Measurements from ENCODE around the gene WDFY2. TPM values are rescaled to one million over a fixed set of nuclear protein-coding genes. Genes with fewer than 3 reads are reported as not detected.

WDFY2 gene
- total RNA-seq, 1 experiment from 2014 or later = 4.1 TPM

DNA sequence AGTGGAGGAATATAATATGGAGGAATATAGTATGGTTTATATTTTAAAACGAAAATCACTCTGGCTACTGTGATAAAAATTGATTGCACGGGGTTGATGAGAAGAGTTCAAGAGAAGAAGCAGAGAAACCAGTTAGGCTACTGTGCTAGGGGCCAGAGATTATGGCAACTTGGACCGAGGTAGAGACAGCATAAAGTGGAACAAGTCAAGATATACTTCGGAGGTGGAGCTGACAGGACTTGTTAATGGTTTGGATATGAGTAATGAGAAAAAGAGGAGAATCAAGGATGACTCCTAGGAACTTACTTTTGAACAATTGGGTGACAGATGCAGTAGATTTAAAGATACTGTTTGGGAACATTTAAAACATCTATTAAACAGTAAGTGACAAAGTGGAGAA lies 6.6 kb upstream of the WDFY2 start:
- ATAC-seq (no peak), DNase-seq (peak; percentile 7)
- no peak overlapping the region for H3K4me3 ChIP-seq (ENCODE audit: low read length)
- no peaks in the 10 kb centered on the region for H3K9me3 ChIP-seq (ENCODE audit: low read length)
- ChIA-PET POLR2A (ENCODE audit: unreplicated experiment) (no interaction called here), CTCF (no interaction called here)
- intact Hi-C loops (cut with micrococcal nuclease) = no loop called here
- no peaks in the 10 kb centered on the region for H3K4me1 ChIP-seq (ENCODE audit: insufficient read depth, low read length)
- no peaks in the 10 kb centered on the region for H3K79me2 ChIP-seq (ENCODE audit: low read length)
- H3K27ac ChIP-seq (ENCODE audit: low read length) = no peak overlapping the region
- no peak overlapping the region for H2AFZ ChIP-seq (ENCODE audit: low read length)
- no peak overlapping the region for H3K4me2 ChIP-seq (ENCODE audit: low read length)
- H3K36me3 ChIP-seq (ENCODE audit: low read depth, low read length) = no peaks in the 10 kb centered on the region
- BruUV-seq (replicated peaks) = no TSS peak
- no peaks in the 10 kb centered on the region for H3K9me2 ChIP-seq (replicated peaks; ENCODE audit: low read length)
- TF ChIP-seq EZH2phosphoT487 (IDR thresholded peaks at IDR 0.05; ENCODE audit: borderline replicate concordance, low read length) (no peak), EZH2 (IDR thresholded peaks at IDR 0.05; ENCODE audit: low read length, unreplicated experiment) (no peak)
- TF ChIP-seq, protein P1, sequence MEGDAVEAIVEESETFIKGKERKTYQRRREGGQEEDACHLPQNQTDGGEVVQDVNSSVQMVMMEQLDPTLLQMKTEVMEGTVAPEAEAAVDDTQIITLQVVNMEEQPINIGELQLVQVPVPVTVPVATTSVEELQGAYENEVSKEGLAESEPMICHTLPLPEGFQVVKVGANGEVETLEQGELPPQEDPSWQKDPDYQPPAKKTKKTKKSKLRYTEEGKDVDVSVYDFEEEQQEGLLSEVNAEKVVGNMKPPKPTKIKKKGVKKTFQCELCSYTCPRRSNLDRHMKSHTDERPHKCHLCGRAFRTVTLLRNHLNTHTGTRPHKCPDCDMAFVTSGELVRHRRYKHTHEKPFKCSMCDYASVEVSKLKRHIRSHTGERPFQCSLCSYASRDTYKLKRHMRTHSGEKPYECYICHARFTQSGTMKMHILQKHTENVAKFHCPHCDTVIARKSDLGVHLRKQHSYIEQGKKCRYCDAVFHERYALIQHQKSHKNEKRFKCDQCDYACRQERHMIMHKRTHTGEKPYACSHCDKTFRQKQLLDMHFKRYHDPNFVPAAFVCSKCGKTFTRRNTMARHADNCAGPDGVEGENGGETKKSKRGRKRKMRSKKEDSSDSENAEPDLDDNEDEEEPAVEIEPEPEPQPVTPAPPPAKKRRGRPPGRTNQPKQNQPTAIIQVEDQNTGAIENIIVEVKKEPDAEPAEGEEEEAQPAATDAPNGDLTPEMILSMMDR (conservative IDR thresholded peaks at IDR 0.05; ENCODE audit: low read depth, low read length) = no peak
- no peaks in the 10 kb centered on the region for H3F3A ChIP-seq (ENCODE audit: low read length, unreplicated experiment)
- no peak overlapping the region for H3K9ac ChIP-seq (ENCODE audit: low read length)
- no peaks in the 10 kb centered on the region for H3K27me3 ChIP-seq (ENCODE audit: low read length)
- no peaks in the 10 kb centered on the region for H4K20me1 ChIP-seq (ENCODE audit: low read length)

DNA sequence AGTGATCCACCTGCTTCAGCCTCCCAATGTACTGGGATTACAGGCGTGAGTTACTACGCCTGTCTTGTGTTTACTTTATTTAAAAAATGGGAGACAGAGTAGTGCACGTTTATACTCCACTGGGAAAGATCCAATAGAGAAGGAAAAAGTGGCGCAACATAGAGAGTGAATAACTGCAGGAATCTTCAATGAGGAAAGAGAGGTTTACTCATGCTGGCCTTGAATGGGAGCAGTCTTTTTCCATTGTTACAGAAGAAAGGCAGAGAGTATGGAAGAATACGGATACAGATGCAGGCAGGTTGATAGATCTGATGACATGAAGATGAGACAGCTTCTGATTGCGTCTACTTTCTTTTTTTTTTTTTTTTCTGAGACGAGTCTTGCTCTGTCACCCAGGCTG lies 4.6 kb upstream of the WDFY2 start:
- POLR2A ChIA-PET (ENCODE audit: unreplicated experiment) = interaction anchor here (0.6 kb wide), 1 partner anchor 51 kb away, joined by 6 read pairs; no protein-coding TSS in a partner anchor
- Histone ChIP-seq H3K4me2 (ENCODE audit: low read length) (no peak overlapping the region), H3K9me2 (replicated peaks; ENCODE audit: low read length) (no peaks in the 10 kb centered on the region), H3K4me1 (ENCODE audit: insufficient read depth, low read length) (peaks cover 6% of the 10 kb centered on the region), H3K36me3 (ENCODE audit: low read depth, low read length) (no peaks in the 10 kb centered on the region), H2AFZ (ENCODE audit: low read length) (no peak overlapping the region), H3K9ac (ENCODE audit: low read length) (no peak overlapping the region), H4K20me1 (ENCODE audit: low read length) (no peaks in the 10 kb centered on the region), H3K4me3 (ENCODE audit: low read length) (no peak overlapping the region), H3K27me3 (ENCODE audit: low read length) (no peaks in the 10 kb centered on the region), H3F3A (ENCODE audit: low read length, unreplicated experiment) (no peaks in the 10 kb centered on the region), H3K9me3 (ENCODE audit: low read length) (no peaks in the 10 kb centered on the region), H3K79me2 (ENCODE audit: low read length) (peaks cover 3% of the 10 kb centered on the region), H3K27ac (ENCODE audit: low read length) (no peak overlapping the region)
- TF ChIP-seq EZH2 (IDR thresholded peaks at IDR 0.05; ENCODE audit: low read length, unreplicated experiment) = no peak
- TF ChIP-seq EZH2phosphoT487 (IDR thresholded peaks at IDR 0.05; ENCODE audit: borderline replicate concordance, low read length) = no peak
- TF ChIP-seq, protein P1 (conservative IDR thresholded peaks at IDR 0.05; ENCODE audit: low read depth, low read length) = no peak
- intact Hi-C loops (cut with micrococcal nuclease) = no loop called here
- CTCF ChIA-PET = no interaction called here
- DNase-seq (no peak), ATAC-seq (no peak)
- BruUV-seq (replicated peaks) = no TSS peak

DNA sequence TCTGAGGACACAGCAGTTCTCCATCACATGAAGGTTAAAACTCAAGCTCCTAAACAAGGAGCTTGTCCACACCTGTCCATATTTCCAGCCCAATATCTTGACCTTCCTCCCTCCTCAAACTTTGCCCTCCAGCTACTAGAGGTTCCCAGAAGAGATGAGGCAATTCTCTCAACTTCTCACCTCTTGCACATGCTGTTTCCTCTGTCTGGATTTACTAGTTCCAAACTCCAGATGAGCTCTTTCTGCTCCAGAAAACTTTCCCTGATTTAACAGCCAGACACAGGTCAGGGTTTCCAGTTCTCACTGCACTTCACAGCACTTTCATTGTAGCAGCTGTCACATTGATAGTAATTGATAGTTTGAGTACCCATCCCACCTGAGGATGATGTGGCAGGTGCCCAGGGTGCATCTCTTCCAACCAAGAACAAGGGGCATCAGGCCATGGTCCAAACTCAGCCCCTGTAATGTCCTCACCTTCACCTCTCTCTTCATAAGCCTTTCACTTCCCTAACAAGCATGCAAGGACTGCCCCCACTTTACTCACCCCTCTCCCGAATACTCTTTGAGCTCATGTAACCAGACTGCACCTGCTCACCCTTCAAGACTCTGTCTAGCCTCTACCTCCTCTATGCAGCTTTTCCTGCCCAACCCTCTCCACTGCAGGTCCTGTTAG lies 3.0 kb upstream of the WDFY2 start:
- H4K20me1 ChIP-seq (ENCODE audit: low read length) = no peaks in the 10 kb centered on the region
- ChIA-PET POLR2A (ENCODE audit: unreplicated experiment) (no interaction called here), CTCF (no interaction called here)
- no TSS peak for BruUV-seq (replicated peaks)
- H3K4me1 ChIP-seq (ENCODE audit: insufficient read depth, low read length) = peaks cover 13% of the 10 kb centered on the region
- H3K4me2 ChIP-seq (ENCODE audit: low read length) = no peak overlapping the region
- no peaks in the 10 kb centered on the region for H3K9me2 ChIP-seq (replicated peaks; ENCODE audit: low read length)
- DNase-seq (no peak), ATAC-seq (no peak)
- peaks cover 19% of the 10 kb centered on the region for H3K79me2 ChIP-seq (ENCODE audit: low read length)
- TF ChIP-seq EZH2 (IDR thresholded peaks at IDR 0.05; ENCODE audit: low read length, unreplicated experiment) (no peak), EZH2phosphoT487 (IDR thresholded peaks at IDR 0.05; ENCODE audit: borderline replicate concordance, low read length) (no peak)
- TF ChIP-seq, protein P1 (conservative IDR thresholded peaks at IDR 0.05; ENCODE audit: low read depth, low read length) = no peak
- no peaks in the 10 kb centered on the region for H3K9me3 ChIP-seq (ENCODE audit: low read length)
- no peak overlapping the region for H3K27ac ChIP-seq (ENCODE audit: low read length)
- H3K36me3 ChIP-seq (ENCODE audit: low read depth, low read length) = no peaks in the 10 kb centered on the region
- H3F3A ChIP-seq (ENCODE audit: low read length, unreplicated experiment) = no peaks in the 10 kb centered on the region
- no peak overlapping the region for H3K4me3 ChIP-seq (ENCODE audit: low read length)
- no peak overlapping the region for H3K9ac ChIP-seq (ENCODE audit: low read length)
- intact Hi-C loops (cut with micrococcal nuclease) = no loop called here
- H3K27me3 ChIP-seq (ENCODE audit: low read length) = no peaks in the 10 kb centered on the region
- no peak overlapping the region for H2AFZ ChIP-seq (ENCODE audit: low read length)

Measured in PC-3 (cell line).